HG02623 (cell line): Measurements from ENCODE around the gene COA3.

Experiments
- ATAC-seq: cut with Tn5 transposase; IDR thresholded peaks from one replicate; pipeline ENCODE4 v1.9.1; 2021; ENCODE audit warnings: moderate library complexity; ENCODE audit not compliant: unreplicated experiment

Gene COA3

DNA sequence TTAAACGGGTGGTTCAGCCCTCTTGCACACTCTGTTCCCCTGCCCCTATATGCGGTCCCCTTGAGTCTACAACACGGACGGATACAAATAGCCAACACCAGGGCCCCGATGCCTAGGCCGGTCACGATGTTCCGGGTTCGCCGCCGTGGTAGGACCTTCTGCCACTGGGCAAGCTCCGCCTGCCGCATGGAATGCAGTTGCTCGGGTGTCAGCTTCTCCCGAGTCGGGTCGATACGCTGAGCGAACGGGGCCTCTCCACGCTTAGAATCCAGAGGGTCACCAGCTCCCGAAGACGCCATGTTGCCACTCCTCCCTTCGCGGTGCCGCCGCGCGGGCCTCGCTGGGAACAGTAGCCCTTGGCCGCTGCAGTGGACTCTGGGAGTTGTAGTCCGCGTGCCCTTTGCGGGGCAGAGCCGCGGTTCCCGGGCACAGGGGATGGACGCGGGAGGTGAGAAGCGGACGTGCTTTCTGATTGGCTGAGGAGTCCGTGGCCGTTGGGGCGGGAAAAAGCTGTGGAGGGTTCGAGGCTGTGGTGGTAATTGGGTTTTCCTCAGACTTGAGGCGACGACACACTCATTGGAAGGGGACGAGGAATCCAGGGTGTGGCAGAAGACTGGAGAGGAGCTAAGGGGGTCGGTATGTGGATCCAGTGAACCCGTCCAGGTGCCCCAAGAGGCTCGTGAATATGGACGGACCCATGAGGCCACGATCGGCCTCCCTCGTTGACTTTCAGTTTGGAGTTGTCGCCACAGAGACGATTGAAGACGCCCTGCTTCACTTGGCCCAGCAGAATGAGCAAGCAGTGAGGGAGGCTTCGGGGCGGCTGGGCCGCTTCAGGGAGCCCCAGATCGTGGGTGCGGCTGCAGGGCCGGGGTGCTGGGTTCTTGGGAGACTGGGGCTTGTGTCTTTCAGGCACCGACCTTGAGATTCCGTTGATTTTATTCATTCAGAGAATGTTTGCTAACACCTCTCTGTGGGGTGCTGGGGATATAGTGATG lies at the start of gene COA3, which contains the start of gene CNTD1:
TSS of gene COA3 (minus strand) at position 322 of the 998 bp plus-strand sequence. CDS start at position 299, 23 bp downstream.
TSS of gene CNTD1 (plus strand) at position 479 of the 998 bp plus-strand sequence. CDS start at position 686, 207 bp downstream.
- peak; percentile 75 for ATAC-seq

DNA sequence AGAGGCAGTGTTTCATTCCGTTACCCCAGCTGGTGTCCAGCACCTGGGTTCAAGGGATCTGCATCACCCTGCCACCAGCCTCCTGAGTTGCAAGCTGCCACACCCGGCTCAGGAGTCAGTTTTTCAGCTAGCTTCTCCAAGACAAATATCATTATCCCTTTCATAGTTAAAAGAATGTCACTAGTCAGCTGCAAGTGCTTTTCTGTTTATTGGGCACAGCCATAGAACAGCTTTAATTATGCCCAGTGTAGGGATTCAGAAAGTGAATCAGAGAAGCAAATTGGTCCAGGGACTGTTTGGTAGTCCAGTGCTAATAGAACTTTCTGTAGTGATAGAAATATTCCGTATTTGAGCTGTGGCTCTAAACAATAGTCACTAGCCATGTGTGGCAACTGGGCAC lies 49.6 kb upstream of the COA3 start:
- no peak for ATAC-seq

- ATAC-seq: no peak
These were observed 48.2 kb upstream of the COA3 start for GRCh38 chr17:42846594-42847280.

DNA sequence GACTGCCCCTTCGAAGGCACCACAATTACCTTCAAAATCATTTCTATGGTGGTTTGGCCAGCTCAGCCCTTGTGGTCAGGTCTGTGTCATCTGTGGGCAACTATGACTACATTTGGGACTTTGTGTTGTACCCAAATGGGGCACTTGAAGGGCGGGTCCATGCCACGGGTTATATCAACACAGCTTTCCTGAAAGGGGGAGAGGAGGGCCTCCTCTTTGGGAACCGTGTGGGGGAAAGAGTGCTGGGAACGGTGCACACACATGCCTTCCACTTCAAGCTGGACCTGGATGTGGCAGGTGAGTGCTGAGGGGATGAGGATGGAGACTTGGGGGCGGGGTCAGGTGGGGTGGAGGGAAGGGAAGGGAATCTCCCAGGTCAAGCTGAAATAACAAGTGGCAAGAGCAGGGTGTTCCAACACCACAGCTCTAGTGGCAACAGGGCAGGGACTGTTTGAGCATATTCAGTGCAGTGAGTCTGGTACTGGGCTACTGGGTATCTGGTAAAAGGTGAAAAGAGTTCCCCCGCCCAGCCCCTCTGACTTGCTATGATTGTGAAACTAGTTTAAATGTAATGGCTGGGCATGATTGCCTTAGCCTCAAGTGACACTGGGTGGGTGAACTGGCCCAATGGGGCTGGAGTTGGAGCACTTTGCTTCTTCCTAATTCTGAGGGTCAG lies 47.6 kb upstream of the COA3 start:
- no peak for ATAC-seq

DNA sequence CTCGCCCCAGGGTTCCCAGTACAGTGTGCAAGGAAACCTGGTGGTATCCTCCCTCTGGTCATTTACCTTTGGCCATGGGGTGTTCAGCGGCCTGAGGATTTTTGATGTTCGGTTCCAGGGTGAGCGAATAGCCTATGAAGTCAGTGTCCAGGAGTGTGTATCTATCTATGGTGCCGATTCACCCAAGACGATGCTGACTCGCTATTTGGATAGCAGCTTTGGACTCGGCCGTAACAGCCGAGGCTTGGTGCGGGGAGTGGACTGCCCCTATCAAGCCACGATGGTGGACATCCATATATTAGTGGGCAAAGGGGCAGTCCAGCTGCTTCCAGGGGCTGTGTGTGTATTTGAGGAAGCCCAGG lies 47.0 kb upstream of the COA3 start:
- ATAC-seq: no peak

DNA sequence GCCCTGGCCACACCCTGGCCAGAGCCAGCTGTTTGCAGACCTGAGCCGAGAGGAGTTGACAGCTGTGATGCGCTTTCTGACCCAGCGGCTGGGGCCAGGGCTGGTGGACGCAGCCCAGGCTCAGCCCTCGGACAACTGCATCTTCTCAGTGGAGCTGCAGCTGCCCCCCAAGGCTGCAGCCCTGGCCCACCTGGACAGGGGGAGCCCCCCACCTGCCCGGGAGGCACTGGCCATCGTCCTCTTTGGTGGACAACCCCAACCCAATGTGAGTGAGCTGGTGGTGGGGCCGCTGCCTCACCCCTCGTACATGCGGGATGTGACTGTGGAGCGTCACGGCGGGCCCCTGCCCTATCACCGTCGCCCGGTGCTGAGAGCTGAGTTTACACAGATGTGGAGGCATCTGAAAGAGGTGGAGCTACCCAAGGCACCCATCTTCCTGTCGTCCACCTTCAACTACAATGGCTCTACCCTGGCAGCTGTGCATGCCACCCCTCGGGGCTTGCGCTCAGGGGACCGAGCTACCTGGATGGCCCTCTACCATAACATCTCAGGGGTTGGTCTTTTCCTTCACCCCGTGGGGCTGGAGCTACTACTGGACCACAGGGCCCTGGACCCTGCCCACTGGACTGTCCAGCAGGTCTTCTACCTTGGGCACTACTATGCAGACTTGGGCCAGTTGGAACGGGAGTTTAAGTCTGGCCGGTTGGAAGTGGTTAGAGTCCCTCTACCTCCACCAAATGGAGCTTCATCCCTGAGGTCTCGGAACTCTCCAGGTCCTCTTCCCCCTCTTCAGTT lies 46.5 kb upstream of the COA3 start:
- ATAC-seq: no peak

DNA sequence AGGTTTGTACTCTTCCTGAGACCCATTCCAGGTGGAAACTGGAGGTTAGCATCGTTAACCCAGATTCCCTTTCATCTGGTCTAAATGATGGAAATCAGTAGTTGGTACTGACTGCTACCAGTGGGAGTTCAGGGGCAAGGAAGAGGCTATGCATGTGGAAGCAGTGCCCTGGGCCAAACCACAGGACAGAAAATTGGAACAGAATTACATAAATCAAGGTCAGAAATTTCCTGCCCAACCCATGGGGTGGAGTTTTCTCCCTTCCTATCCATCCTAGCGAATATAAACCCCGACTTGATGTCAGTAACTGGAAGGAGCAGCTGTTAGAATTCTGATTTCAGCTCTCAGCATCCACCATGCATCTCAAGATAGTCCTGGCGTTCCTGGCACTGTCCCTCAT lies 45.8 kb upstream of the COA3 start, which contains the start of gene AOC2:
TSS of gene AOC2 (plus strand) at position 310 of the 400 bp plus-strand sequence. CDS start at position 357, 47 bp downstream.
- ATAC-seq: no peak

- no peak for ATAC-seq
These were observed 44.9 kb upstream of the COA3 start for GRCh38 chr17:42843358-42843934.

GRCh38 chr17:42841975-42842685 lies 43.6 kb upstream of the COA3 start:
- no peak for ATAC-seq

GRCh38 chr17:42835732-42836131 lies 37.2 kb upstream of the COA3 start:
- no peak for ATAC-seq

GRCh38 chr17:42833767-42834422 lies 35.4 kb upstream of the COA3 start:
- peak; percentile 8 for ATAC-seq

GRCh38 chr17:42832934-42833766 lies 34.6 kb upstream of the COA3 start, which contains the start of gene PSME3:
Gene PSME3 (plus strand): TSS chr17:42833397. CDS start chr17:42833632, 235 bp downstream.
- peak; percentile 80 for ATAC-seq

DNA sequence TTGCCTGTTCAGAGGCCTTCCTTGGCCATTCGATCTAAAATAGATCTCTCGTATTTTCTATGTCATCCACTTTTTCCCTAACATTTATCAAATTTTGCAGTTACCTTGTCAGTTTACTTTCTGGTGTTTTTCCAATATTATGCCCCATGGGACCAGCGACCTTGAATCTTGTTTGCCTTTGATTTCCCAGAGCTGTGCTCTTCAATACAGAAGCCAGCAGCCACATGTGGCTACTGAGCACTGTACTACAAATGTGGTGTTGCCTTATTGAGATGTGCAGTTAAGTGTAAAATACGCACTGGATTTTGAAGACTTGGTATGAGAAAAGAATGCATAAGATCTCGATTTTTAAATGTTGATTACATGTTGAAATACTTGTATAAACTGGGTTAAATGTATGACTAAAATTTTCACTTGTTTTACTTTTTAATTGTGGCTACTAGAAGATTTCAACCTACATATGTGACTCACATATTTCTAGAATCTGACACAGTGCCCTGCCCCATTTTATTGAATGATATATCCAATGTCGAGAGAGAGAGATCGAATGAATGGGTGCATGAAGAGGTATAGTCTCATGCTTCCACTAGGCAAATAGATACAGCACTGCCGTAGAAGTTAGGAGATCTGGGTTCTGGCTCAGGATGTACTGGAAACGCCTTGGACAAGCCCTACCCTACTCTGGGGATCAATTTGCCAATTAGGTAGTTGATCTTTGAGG lies 33.9 kb upstream of the COA3 start:
- no peak for ATAC-seq

DNA sequence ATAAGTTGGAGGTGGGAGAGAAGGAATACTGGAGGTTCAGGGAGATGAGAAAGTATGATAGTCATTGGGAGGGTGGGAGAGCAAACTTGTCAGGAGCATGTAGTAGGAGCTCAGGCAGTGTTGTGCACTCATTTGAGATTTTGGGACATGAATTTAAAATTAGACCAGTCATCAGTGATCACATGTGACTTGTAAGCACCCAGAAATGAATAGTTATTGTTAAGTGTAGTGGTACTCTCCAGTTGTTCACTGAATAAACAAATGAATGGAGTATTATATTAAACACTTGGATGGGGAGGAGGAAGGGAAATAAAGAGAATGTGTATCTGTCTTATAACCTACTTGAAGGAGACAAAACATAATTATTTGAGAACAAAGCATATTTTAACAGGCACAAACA lies 32.5 kb upstream of the COA3 start:
- ATAC-seq: no peak

DNA sequence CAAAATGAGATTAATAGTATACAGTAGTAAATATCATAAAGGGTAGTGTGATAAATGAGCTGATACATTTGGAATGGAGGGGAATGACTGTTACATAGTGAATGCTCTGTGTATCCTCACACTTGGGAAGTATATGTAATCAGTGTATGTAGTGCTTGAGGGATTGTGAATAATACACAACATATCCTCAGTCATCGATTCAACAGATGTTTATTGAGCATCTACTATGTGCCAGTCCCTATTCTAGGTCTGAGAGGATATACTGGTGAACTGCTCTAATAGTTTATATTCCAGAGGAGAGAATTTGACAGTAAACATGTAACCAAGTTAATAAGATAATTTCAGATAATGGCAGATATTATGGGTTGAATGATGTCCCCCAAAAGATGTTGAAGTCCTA lies 29.0 kb upstream of the COA3 start:
- ATAC-seq: no peak

DNA sequence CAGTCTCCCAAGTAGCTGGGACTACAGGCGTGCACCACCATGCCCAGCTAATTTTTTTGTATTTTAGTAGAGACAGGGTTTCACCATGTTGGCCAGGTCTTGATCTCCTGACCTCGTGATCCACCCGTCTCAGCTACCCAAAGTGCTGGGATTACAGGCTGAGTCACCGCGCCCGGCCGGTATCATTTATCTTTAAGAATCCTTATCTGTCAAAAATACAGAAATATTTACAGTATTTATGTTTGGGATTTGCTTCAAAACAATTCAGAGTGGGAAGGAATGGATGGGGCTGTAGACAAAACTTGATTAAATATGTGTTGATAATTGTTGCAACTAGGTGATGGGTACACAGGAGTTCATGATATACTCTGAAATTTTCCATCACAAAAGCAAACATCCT lies 22.7 kb upstream of the COA3 start:
- ATAC-seq: no peak

GRCh38 chr17:42819939-42820535 lies 21.5 kb upstream of the COA3 start:
- no peak for ATAC-seq
